ENCODE data around the gene SLCO2A1.

SLCO2A1 gene

GRCh38 chr3:133945381-133946095 lies 84.2 kb downstream of the SLCO2A1 start:
- DNase-seq: no peak

DNA sequence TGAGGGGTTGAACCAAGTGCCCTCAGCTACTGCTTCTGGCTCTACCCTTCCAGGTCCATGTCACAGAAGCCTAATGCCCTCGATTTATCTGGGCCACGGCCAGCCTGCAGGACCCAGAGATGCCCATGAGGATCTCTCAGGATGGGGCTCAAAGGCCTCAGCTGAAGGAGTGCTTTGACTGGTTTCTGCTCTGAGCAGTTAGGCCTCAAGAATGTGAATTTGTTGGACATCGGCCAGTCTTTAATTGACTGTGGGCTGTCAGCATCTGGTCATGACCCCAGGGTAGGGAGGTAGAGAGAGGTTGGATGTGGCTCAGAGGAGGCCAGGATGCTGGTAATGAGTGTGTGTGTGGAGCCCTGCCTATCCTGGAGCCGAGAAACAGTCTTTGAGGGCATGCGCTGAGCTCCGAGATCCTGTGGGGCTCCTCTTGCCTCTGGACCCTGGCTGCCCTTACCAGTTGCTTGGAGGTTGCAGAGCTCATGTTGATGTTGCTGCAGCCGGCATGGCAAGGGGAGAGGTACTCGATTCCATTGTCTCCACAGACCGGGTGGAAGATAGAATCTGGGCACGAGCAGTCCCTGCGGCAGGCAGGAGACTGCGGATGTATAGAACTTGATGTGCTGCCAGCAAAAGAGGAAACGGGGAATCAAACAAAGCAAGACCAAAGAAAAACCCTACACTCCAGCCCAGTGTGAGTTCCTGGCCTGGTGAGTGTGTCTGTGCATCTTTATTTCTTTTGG lies 84.9 kb downstream of the SLCO2A1 start:
- DNase-seq: no peak

DNA sequence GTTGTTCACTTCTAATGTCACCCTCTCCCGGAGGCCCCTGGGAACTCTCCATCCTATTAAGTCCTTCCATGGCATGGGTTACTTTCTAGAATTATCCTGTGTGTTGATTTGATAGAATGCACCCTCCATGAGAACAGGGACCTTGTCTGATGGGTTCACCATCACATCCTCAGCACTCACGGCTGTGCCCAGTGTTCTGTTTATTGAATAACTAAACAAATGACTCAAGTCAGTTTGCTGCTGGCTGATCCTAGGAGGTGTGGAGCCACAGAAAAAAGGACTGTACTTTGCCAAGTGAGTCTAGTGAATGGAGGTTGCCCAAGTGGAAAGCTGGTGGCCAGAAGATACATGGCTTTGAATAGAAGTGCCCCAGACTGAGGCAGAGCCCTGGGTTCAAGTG lies 85.5 kb downstream of the SLCO2A1 start:
- no peak for DNase-seq

DNA sequence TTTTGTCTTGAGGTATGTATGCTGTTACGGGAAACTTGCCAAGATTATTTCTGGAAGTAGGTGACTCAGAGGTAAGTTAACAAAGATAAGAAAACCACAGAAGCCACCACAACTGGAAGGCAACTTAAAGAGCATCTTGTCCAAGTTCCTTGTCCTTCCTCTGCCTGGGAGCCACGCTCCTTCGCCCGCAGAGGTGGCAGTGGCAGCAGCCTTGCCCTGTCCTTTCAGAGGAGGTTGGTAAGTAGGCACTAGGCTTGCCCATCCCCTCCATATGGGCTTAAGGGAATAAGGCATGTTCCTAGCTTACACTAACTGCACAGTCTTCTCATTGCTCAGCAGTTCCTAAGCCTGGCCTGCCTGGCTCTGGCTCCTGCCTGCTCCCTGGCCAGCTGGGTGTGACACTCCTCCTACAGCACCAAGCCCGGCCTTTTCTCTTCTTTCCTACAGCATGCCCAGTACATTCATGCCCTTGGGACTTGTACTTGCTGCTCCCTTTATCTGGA lies 86.0 kb downstream of the SLCO2A1 start:
- no peak for DNase-seq

DNA sequence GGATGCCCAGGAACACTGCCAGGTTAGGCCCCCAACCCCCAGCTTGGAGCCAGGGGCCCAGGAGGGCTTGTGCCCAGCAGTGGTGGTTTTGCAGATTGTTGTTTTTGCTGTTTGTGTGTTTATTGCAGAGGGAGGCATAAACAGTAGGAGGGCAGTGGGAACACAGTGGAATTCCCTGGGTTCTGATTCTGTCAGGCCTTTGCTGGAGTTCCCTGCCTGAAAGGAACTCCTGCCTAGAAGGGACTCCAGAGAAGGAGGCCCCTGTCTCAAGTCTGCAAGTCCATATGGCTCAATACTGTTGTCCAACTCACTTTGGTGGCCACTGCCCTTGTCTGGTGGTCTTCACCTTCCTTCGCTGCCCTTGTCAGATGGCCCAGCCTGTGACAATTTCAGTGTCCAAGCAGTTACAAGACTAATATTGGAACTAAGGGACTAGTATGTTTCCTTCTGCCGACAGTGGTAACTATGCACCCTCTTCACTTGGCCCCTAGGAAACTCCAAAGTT lies 86.6 kb downstream of the SLCO2A1 start:
- DNase-seq: no peak

GRCh38 chr3:133941415-133941821 lies 88.3 kb downstream of the SLCO2A1 start:
- no peak for DNase-seq

DNA sequence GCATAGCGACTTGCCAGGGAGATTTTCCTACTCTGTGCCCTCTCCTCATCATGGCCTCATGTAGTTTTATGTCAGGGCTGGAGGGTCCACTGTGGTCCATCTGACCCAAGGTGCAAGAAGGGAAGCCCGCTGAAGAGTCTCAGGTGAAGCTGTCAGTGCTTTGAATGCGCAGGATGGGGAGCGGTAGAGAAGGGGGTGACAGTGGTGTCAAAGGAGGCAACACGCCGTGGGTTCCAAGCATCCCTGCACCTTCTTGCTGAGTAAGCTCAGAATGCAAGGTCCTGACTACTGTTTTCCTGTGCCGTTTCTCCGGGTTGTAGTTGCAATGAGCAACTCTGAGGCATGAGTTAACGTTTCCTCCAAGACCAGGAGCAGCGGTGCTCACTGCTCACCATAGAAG lies 89.2 kb downstream of the SLCO2A1 start:
- DNase-seq: no peak

DNA sequence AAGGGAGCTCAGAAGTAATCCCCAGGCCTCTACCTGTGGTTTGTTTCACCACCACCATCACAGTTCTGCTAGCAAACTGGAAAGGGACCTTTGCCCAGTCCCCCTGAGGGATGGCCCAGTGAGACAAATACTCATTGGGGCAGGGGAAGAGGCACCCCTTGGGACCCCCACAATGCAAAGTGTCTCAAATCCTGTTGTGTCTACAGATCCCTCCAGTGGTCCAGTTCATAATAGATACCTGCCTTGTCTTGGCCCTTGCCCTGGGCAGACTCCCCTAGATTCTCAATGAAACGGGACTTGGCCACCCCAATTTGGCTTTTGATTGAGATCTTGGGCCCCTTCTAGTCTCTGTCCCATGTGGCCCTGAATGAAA lies 90.3 kb downstream of the SLCO2A1 start:
- DNase-seq: no peak

DNA sequence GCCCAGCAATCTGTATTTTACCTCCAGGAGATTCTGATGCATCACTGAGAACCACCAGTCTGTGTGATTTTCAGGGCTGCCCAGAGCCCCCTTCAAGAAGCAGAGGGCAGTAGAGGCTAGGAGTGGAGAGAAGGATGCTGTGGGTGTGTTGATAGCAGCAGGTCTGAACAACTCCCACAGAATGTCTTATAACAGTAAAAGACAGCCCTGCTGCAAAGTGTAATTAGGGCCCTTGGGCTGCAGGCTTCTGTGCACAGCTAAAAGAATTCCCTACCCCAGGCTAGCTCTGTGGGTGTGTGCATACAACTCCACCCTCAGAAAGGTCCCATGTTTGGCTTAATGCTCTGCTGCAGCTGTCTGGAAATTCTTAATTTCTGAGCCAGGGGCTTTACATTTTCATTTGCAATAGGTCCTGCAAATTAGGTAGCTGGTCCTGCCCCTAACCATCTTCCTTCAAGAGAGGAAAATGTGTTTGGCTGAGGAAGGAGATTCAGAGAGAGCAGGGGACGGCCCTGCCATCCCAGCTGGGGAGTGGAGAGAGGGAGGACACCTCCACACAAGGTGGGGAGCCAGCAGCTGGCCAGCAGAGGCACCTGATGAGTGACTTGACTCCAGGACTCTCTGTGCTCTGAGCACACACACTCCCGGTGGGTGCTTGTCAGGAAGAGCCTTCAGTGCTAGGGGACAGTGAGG lies 90.8 kb downstream of the SLCO2A1 start:
- no peak for DNase-seq

DNA sequence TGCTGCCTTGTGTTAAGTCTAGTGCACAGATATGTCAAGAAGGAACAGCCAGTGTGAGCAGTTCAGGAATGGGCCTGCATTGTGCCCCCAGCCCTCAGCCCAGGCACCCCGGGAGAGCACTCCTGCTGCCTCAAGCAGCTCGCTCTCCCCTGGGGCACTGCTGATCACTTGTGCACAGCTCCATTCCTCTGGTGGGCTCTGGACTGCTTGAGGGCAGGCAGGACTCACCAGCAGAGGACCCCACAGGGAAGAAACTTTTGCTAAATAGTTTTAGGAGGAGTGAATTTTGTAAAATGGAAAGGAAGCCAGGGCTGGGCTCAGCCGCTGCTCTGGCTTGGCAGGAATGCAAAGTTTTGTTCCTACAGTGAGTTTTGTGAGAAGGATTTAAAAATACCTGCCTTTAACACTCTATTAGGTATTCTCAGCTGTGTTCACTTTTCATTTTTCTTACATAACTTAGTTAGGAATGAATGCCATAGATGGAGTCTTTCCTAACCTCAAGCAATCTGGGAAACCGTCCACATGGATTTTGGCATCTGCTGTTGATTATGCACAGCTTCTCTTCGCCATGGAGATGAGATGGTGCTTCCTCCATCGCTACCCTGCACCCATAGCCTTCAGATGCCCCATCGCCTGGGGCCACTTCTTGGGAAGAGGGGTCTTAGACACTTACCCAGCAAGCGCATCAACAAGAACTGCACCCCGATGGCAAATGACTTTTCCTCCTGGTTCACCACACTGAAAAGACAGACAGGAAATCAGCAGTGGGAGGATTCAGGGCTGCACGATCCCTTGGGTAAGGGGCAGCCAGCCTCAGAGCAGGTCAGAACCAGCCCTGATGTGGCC lies 91.7 kb downstream of the SLCO2A1 start:
- DNase-seq: no peak

- no peak for DNase-seq
These were observed 92.6 kb downstream of the SLCO2A1 start for GRCh38 chr3:133937061-133937686.

DNA sequence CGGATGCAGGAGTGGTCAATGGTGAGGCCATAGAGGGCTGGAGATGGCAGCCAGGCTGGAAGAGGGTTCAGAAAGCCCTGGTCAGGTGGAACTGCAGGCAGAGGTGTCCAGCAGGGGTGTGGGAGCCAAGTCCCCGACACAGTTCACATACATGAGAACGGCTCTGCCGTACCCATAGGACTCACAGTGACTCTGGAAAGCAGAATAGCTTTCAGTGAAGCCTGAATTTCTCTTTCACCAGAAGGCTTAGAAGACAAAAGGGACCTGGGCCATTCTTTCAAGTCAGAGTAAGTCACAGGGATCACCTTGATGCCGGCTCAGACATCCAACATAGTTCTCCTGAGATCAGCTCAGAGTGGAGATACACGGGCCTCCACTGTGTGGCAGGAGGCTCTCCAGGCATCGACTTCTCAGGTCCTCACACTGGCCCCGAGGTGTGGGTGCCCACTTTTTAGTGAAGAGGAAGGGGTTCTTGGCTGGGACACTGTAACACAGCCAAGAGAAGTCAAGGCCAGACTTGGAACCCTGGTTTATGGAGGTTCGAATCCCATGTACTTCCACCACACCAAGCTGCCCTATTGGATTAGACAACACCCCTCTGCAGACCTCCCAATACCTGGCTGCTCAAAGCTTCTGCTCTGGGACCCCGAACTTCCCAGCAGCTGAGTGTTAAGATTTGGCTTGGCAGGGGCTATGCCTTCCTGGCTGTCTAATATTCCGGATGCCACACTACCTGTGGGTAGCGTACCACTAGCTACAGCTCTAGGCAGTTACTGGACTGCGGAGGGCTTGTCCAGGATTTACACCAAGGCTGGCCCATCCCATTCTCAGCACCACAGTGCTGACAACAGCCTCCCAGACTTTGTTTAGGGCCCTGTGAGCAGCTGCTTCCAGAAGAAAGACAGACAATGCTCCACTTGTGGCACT lies 93.6 kb downstream of the SLCO2A1 start:
- DNase-seq: no peak

- DNase-seq: no peak
These were observed 94.5 kb downstream of the SLCO2A1 start for GRCh38 chr3:133934996-133935842.

DNA sequence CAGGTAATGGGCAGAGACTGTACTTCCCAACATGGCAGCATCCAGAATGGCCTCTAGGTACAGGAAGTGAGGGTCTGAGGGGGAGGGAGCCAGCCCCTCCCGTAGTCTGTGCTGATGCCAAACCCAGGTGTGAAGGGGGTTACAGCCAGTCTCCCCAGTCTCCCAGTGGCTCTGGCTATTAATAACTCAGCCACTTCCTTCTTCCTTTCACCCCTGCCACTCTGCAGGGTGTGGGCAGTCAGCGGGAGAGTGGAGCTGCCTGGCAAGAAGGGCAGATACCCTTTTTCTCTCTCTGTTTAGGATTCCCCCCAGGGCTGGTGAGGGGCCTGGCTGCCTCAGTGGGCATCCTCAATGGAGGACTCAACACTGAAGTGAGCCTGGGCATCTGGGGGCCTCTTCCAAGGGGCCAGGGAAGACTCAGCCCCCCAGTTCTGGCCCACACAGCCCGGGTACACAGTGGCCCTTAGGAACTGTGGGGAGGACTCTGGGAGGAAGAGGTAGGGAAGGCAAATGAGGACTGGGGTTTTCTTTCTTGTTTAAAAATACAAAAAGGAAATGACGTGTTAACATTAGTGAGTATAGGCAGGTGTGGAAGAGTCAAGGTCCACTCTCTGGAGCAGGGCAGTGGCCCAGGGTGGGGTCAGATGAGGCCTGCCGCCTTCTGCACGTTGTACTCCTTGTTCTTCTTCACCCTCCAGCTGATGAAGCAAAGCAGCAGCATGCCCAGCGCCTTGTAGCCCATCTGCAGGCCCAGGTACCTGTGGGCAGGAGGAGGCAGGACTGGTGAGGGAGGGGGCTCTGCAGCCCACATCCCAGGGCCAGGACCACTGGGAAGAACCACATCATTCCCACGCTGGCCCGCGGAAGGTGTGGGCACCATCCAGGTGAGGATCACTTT lies 95.4 kb downstream of the SLCO2A1 start:
- no peak for DNase-seq

DNA sequence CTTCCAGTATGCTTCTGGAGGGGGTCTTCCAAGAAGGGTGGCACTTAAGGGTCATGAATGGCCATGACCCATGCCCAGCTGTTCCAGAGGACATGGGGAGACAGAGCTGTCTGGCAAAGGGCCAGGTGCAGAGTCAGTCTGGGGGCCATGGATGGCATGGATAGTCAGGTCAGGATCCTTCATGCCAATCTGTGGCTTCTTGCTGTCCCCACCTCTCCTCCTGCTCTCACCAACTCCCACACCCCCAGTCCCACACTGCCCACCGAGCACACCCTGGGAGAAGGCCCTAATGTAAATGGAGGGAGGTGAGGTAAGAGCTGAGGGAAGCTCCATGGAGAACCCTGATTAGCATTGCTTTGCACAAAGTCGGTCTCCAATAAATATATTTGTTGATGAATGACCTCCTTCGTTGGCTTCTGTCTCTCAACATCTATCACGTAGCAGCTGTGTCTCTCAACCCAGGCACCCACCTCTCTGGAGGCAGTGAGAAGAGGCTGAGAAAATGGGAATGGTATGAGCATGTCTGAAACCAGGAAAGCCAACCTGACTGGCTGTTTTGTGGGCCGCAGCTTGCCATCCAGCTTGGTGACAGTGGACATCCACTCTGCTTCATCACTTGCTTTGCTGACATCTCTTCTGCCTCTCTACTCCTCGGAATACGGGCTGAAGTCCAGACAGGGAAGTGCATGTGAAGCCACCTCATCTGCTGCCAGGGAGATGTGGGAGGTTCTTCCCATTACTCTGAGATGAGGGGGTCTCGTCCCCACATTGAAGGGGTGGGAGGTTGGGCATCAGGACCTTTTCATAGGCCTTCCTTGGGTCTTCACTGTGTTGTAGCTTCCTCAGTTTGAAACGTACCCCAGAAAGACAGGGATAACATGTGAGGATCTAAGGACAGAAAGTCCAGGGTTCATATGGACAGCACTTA lies 96.4 kb downstream of the SLCO2A1 start:
- DNase-seq: no peak

GRCh38 chr3:133932009-133932408 lies 97.7 kb downstream of the SLCO2A1 start:
- no peak for DNase-seq

- DNase-seq: no peak
These were observed 98.6 kb downstream of the SLCO2A1 start for GRCh38 chr3:133931084-133931483.
